GM21447 (cell line): ENCODE results near the gene RBP2.

Source experiments
- ATAC-seq: cut with Tn5 transposase; IDR thresholded peaks from one replicate; pipeline ENCODE4 v1.9.1; 2021; ENCODE audit not compliant: unreplicated experiment

Gene RBP2

DNA sequence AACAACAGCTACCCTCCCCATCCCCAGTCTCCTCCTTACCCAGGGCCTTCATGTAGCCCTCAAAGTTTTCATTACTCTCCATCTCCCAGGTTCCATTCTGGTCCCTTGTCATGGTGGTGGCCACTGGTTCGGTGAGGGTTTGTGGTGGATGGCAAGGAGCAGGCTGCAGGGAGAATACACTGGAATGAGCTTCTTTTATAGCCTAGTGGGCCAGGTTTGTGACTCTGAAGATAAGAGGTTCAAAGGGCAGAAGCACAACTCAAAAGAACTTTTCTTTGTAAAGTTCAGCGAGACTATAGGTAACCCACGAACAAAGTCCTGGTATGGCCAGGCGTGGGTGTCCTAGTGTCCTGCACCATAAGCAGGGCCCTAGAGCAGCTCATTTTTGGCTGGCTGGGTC is at the start of gene RBP2:
RBP2 (minus strand) TSS at position 169 of the 400 bp plus-strand sequence; CDS start at position 112, 57 bp downstream.
- no peak for ATAC-seq

DNA sequence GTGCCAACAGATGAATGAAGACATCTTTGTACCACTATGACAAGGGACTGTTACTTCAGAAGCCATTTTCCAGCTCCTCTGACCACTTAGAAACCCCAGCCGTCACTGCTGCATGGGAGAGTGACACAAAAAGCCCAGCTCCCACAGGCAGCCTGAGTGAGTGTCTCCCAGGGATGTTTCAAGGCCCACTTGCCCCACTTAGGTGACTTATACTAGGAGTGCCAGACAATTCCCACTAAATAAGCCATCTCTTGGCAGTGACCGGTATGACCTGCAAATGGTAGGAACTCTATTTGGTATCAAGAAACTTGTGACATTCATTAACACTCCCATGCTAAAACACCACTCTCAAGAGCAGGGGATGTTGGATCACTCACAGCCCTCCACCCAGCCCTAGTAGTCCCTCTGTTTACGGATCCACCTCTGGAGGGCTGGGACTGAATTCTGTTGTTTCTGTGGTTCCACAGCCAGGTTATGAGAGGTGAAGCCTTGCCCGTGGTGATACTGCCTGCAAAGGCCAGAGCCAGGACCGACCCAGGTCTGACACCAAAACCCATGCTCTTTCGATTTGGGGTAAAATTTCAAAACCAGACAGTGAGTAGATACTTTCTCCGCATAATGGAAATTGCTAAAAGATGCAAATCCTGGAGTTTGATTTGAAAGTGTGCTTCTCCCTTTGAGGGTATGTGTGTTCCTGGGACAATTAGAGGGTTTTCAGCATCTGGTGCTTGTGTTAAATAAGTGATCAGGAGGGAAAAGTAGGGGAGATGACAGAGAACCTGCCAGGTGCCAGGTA is 48.7 kb upstream of the RBP2 start:
- ATAC-seq = no peak

DNA sequence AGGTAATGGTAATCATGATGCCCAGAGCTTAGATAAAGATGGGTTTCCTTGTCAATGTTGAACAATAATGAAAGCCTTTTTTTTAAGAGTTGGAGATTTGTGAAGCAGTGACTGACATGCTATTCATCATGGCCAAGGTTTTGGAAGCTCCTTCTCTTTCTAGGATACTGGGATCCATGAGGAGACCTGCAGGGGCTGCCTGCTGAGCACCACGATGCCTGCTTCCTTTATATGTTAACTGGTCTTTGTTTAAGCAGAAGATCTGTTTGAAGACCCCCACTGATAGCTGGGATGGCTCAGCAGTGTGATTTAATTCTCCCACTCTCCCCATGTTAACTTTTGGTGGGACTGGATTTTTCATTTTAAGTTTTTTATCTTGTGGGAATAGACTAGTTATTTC is 47.4 kb upstream of the RBP2 start:
- no peak for ATAC-seq

DNA sequence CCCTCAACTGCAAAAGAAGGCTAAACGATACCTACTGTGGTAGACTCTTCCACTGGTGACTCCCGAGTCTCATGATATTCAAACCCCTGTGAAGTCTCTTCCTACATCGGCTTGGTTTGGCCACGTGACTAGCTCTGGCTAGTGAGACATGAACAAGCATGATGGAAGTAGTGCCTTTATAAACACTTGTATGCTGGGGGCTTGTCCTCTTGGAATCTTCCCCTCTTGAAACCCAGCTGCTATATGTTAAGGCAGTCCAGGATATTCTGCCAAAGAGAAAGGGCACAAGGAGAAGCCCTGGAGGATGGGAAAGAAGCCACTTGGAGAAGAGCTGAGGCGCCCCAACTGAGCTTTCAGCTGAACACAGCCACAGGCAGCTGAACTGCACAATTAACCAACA is 46.9 kb upstream of the RBP2 start:
- ATAC-seq = no peak

DNA sequence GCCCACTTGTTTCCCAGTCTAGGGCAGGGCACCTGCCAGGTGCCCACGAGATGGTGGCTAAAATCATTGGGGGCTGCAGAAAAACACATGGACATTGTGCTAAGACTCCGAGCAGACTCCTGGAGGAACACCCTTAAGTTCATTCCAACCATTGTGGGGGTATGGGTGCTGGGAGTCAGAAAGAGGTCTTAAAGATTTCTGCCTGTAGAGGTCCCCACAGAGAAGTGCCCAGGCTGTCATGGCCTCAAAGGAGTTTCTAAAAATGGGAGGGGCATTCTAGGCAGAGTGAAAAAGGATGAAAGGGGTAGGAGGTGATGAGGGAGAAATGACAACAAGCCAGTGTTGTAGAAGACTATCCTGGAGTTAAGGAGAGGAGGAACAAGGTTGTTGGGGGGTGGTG is 46.1 kb upstream of the RBP2 start:
- ATAC-seq = no peak

DNA sequence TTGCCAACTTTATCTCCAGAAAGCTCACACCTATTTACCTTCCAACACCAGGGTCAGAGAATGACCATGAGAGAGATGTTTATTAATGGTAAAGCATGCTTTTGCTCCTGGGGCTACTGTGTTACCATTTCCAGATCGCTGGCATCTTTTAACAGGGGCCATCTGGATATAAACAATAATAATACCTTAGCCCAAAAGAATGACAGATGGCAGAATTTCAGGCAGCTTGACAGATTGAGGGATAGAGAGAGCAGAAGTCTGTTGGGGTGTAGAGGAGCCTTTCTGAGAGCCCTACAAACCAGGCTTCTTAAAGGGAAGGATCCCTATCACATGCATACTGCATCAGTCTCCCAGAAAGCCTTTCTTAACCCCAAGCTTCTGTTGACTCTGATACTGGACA is 45.5 kb upstream of the RBP2 start:
- no peak for ATAC-seq

DNA sequence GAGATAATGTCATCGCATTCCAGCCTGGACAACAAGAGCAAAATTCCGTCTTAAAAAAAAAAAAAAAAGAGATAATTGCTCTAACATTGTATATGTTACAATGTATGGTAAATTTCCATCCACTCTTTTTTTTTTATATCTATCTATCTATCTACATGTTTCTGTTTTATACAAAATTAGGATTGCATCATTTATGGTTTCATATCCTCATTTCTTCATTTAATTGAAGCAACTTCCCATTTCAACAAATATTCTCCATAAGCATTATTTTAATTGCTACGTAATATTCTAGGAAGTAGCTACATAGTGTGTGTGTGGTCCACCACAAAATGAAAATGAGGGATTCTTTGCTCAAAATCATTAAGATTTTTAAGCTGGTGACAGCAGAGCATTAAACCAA is 44.8 kb upstream of the RBP2 start:
- no peak for ATAC-seq

DNA sequence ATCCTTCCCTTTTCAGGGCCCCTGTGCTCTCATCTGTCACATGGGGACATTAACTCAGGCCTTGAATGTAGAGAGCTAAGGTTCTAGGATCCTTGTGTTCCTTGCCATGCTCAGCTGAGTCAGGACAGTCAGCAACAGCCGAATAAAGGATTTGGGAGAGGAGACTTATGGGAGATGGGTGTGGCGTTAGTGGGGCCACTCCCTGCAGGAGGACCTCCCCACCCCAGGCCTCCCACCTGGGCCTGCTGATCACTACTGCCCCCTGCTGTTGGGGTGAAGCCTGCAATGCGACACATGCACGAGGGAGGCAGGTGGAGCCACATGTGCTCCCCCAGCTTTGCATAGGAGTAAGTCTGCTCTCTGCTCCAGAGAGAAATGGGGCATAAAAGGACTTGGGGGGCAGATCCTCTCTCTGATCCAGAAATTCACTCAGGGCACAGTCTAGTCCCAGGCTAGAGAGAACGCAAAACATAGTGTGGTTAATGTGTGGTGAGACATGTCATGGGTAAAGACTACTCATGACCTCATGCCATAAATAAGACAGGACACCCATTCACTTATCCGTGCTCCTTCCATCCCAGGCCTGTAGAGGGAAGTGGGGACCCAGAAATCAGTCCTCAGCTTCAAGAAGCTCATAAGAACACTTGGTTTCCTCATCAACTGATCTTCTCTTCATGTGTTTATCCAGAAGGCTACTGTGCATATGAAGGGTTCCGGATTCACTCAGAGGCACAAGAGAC is 43.9 kb upstream of the RBP2 start:
- no peak for ATAC-seq

DNA sequence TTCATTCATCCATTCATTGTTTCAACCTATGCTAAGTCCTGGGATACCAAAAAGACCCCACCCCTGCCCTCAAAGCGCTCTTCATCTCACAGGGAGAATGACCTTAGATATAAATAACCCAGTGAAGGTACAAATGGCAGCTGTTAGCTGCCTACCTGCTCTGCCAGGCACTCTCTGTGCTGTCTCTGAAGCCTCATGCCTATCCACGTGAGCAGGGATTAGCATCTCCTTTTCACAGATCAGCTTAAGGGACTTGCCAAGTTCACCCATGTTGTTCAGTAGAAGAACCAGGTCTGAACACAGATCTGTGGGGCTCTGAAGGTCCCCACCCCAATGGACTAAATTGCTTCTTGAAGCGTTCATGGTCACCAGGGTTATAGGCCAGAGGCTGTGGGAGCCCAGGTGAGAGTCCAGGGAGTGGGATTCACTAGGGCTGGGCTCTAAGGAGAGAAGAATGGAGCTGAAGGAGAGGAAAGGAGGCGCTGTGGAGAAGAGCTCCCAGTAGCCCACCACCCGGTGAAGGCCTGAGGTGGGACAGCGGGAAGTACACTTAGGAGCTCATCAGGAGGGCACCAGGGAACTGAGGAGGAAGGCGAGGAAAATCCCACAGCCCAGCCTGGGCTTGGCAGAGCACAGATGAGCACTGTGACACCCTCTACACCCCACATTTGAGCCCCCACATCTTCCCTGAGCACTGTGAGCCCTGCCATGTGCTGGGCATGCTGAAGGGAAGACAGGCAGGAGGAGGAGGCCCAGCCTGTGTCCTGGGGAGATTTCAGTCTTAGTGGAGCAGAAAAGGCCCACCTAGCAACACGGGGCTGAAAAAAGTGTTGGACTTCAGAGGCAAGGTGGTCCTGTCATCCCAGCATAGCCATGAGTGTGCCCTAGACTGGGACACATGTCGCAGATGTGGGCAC is 42.9 kb upstream of the RBP2 start:
- ATAC-seq = no peak

DNA sequence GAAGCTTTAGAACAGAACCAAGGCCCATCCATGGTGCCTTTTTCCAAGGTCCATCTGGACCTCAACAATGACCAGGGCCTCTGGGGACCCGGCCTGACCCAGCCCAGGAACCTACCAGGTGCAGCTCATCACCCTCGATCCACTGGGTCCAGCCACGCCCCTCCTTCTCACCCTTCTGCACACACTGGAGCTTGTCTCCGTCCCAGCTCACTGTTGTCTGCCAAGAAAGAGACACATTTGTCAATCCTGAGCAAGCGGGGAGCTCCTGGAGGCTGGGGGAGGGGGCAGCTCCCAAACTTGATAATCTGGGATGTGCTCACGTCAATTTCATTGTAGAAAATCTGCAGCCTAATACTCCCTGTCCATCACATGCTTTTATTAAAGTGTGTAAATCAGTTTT is 42.0 kb upstream of the RBP2 start:
- ATAC-seq = no peak

DNA sequence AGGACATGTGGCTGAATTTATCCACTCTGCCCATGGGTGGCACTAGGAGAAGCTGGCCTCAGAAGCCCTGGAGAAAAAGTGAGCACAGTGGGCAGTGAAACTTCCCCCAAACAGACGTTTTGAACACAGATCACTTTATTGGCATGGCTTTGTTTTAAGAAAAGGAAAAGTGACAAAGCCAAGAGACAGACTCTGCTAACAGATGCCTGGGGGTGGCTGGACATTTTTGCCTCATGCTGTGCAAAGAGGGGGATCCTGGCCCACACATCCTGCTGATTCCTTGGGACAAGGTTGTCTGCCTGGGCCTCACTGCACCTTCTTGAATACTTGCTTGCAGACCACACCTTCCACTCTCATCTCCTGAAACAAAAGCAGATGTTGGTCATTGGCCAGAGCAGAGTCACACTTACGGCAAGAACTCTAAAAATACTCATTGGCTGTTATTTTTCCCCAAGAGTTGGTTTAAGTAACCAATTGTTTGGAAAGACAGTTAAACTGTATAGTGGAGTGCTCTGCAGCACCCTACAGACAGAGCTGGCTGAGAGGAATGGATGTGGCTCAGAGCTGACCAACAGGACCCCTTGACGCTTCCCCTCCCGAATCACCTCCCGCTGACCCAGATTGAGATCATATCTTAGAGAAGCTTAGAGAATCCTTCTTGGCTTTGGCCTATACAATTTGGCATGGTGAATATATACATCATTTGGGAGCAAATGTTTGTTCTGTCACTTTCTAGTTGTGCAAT is 41.2 kb upstream of the RBP2 start:
- no peak for ATAC-seq

DNA sequence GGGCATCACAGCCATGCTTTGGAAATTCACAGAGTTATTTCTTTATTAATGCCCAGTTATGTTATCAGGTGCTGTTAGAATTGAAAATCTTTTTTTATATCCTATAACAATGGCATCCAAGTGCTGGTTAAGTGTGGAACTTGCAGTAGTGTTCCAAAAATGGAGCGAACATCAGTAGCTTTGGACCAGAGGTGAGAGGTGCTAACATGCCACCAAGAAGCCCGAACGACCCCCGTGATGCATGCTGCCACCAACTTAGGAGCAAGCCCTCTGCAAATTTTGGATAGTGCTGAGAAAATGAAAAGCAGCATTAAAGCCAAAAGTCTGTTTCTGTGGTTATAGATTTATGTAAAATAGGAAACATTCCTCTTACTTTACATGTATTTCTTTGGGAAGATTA is 38.4 kb upstream of the RBP2 start:
- ATAC-seq = no peak

DNA sequence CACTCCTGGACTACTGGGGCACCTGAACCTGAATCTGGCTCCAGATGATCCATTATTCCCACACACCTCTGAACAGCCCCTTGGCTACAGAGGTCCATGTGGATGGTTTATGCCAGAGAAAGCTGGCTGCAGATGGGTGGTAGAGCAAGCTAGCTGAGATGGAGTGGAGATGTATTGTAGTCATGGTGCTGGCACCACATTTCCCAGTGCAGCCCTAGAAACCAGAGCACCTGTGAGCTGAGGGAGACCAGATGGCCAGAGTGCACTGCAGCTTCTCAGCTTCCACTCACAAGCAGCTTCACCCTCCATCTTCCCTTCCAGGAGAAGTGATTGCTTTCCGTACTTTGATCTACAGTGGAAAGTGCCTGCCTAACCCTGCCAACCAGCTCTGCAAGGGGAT is 33.3 kb upstream of the RBP2 start:
- ATAC-seq = no peak

DNA sequence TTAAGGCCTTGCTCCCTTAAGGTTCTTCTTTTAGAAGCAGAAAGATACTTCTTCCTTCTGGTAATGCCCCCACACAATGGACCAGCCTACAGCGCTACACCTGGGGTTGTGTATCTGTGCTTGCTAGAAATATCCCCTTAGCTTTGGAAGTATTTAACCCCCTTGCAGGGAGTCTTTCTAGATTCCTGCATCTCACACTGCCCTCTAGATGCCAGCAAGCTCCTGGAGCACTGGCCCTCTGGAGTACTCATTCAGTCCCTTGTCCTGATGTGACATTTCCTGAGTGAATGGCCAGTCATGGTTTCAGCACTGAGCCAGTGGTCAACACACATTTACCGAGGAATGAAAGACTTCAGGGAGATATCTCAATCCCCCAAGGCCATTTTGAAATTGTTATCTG is 30.4 kb upstream of the RBP2 start:
- ATAC-seq = no peak

DNA sequence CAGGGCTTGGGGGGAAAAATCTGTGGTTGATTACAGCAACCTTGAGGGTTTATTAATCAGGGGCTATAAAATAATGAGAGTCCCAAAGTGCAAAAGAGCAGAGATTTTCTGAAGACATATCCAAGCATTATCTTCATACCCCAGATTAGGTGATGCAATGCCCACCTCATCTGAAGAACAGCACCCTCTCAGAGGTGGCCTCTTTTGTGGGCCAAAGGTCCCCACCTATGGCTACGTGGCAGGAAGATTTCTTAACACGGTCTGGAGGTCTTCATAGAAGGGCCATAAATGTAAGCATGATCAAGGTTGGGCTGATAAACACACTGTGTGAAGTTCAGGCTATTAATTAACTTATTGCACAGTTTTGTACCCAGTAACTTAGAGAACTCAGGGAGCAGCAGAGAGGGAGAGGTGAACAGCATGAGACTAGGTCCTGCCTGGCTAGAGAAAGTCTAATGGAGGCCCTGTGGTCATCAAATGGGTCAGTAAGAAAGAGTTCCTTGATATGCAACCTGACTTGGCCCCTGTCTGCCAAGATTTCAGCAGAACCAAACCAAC is 29.6 kb upstream of the RBP2 start:
- no peak for ATAC-seq

DNA sequence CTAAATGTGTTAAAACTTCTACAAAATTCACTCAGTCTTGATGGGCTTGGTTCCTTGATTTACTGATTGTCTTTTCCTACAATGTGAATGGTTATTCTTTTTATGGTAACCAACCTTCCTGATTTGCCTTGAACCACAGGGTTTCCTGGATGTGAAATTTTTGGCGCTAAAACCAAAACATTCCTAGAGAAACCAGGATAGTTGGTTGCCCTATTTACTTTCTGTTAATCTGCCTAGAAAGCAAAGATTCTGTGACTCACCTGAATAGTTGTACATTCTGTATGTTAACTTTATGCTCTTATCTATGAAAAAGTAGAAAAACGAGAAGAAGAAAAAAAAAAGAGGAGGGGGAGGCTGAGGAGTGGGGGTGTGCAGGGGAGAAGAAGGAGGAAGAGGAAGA is 23.2 kb upstream of the RBP2 start:
- ATAC-seq = no peak

DNA sequence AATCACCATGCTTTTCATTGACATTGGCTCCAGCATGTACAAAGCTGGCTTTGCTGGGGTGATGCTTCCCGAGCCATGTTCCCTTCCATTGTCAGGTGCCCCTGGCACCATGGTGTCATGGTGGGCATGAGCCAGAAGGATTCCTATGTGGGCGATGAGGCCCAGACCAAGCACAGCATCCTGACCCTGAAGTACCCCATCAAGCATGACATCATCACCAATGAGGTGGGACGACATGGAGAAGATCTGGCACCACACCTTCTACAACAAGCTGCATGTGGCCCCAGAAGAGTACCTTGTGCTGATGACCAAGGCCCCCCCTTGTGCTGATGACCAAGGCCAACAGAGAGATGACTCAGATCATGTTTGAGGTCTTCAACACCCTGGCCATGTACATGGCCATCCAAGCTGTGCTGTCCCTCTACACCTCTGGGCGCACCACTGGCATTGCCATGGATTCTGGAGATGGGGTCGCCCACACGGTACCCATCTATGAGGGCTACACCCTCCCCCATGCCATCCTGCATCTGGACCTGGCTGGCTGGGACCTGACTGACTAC is 17.6 kb upstream of the RBP2 start:
- no peak for ATAC-seq

DNA sequence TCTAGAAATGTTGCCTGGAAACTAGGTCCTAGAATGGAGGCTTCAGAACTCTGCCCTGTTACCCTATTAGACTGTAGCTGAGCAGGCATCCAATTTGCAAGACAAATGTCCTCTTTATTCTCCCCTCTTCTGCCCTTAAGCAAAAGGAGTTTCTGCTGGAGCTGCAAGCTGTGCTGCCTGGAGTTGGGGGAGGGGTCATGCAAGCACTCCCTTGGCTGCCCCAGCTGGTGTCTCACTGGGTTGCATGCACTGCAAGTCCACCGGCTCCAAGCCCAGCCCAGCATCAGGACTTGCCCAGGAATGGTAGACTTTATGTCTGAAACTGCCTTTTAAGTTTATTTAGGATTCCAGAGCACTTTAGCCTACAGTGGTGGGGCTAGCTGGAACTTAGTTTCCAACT is 15.7 kb upstream of the RBP2 start:
- no peak for ATAC-seq

DNA sequence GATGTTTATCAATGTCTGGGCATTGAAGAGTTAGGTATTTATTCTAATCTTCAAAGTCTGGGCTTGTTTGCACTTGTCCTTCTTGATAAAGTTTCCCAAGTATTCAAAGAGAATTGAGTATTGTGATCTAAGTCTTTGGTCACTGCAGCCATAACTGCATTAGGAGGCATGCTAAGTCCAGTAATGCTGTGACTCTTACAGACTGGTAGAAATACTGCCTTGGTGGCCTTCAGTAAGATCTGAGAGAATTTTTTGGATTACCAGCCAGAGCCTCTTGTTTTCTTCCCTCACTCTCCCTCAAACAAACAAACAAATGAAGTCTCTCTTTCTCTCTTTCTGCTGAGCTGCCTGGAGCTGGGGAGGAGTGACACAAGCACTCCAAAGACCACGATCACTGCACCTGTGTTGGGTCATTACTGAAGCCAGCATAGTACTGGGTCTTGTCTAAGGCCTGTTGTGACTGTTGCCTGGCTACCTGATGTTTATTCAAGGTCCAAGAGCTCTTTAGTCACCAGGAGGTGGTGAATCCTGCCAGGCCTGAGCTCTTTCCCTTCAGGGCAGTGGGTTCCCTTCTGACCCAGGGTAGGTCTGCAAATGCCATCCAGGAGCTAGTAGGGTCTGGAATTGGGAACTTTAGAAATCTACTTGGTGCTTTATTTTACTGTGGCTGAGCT is 14.8 kb upstream of the RBP2 start:
- no peak for ATAC-seq

DNA sequence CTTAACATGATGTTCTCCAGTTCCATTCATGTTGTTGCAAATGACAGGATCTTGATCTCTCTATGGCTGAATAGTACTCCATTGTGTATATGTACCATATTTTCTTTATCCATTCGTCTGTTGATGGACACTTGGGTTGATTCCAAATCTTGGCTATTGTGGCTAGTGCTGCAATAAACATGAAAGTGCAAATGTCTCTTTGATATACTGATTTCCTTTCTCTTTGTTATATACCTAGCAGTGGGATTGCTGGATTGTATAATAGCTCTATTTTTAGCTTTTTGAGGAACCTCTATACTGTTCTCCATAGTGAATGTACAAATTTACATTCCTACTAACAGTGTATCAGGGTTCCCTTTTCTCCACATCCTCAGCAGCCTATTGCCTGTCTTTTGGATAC is 5.9 kb upstream of the RBP2 start:
- ATAC-seq = no peak
